Right lobe of liver (tissue), 4 donors: ENCODE data around the gene ETHE1.

Experiments
- CTCF ChIP-seq, 4 donors: fragments of 200-600 bp in 3 of 4; fragments of 450-650 bp in 1 of 4; IDR thresholded peaks; one replicate each; pipeline versions ENCODE4 v1.5.1 to v1.8.0; 2016 to 2022; ENCODE audit warnings: antibody characterized with exemption in 4 of 4, mild to moderate bottlenecking in 2 of 4
- POLR2A ChIP-seq: fragments of 450-650 bp; IDR thresholded peaks from one replicate; pipeline ENCODE4 v1.6.1; 2017; ENCODE audit warnings: antibody characterized with exemption, mild to moderate bottlenecking
- donor health status: DM: no; HTN: no; CAD: no.
- donor health status: DM: no; HTN: no; CAD: no.
- donor health status: DM: no; HTN: yes; CAD: no.

GRCh38 chr19:43522929-43523328 is 4.1 kb downstream of the ETHE1 start:
- TF ChIP-seq CTCF (IDR thresholded peaks at IDR 0.05) (no peak), POLR2A (no peak)
